CD4-positive, alpha-beta T cell (primary cell): ENCODE results near the gene EPC2. TPM values are rescaled to one million over a fixed set of nuclear protein-coding genes. Genes with fewer than 3 reads are reported as not detected.

Source experiments
- ATAC-seq: fragments of 200-7000 bp; cut with Tn5 transposase; one replicate; pipeline ENCODE4 v1.10.0; 2022; ENCODE audit warnings: mild to moderate bottlenecking; ENCODE audit not compliant: poor library complexity
- CTCF ChIA-PET: fragments of 350-600 bp; sonication (Branson Sonifier 250); formaldehyde crosslinking; loops from one replicate; lab custom pipeline; 2021; ENCODE audit warnings: antibody characterized with exemption, inconsistent platforms; lab: Charles Lee
- POLR2A ChIA-PET: fragments of 350-600 bp; sonication (Branson Sonifier 250); formaldehyde crosslinking; loops from one replicate; lab custom pipeline; 2021; ENCODE audit warnings: antibody characterized with exemption, inconsistent platforms; lab: Charles Lee
- DNase-seq, 14 experiments: peaks; one replicate each; pipeline ENCODE4 v3.0.0-alpha.2; 2013 to 2020; ENCODE audit warnings: mixed read lengths in 2 of 14
- H3K27ac ChIP-seq, 2 donors: one replicate each; pipeline versions ENCODE4 v1.5.1 to v1.7.0; 2013; ENCODE audit warnings: low read length in 2 of 2, low read depth in 1 of 2, mild to moderate bottlenecking in 1 of 2
- H3K27me3 ChIP-seq, 2 experiments: 1 replicate in 1 of 2; 2 replicates in 1 of 2; pipeline versions ENCODE4 v1.6.1 to v1.7.0; 2013; ENCODE audit warnings: low read length in 2 of 2, control low read depth in 1 of 2, mild to moderate bottlenecking in 1 of 2, moderate library complexity in 1 of 2; ENCODE audit not compliant: insufficient read depth in 2 of 2, control insufficient read depth in 1 of 2
- H3K36me3 ChIP-seq: one replicate; pipeline ENCODE4 v1.6.1; 2013; ENCODE audit warnings: low read length, control low read depth; ENCODE audit not compliant: insufficient read depth
- H3K4me1 ChIP-seq: one replicate; pipeline ENCODE4 v1.6.1; 2013; ENCODE audit warnings: low read length, control low read depth; ENCODE audit not compliant: insufficient read depth
- H3K4me3 ChIP-seq: one replicate; pipeline ENCODE4 v1.5.1; 2013; ENCODE audit warnings: mild to moderate bottlenecking, low read length, moderate library complexity
- H3K9me3 ChIP-seq, 2 experiments: 1 replicate in 1 of 2; 2 replicates in 1 of 2; pipeline versions ENCODE4 v1.6.1 to v1.7.0; 2013; ENCODE audit warnings: low read length in 2 of 2, mild to moderate bottlenecking in 2 of 2, control low read depth in 1 of 2, moderate library complexity in 1 of 2; ENCODE audit not compliant: control insufficient read depth in 1 of 2, insufficient read depth in 1 of 2
- H3K27ac Mint-ChIP-seq: one replicate; pipeline ENCODE4 v1.8.0; 2020; ENCODE audit warnings: mixed read lengths
- H3K27me3 Mint-ChIP-seq: one replicate; pipeline ENCODE4 v1.8.0; 2021; ENCODE audit warnings: mixed read lengths
- H3K36me3 Mint-ChIP-seq: one replicate; pipeline ENCODE4 v1.8.0; 2021; ENCODE audit warnings: low read depth, mixed read lengths
- H3K4me1 Mint-ChIP-seq: one replicate; pipeline ENCODE4 v1.8.0; 2021; ENCODE audit warnings: low read depth, mixed read lengths
- H3K4me3 Mint-ChIP-seq: one replicate; pipeline ENCODE4 v1.8.0; 2020; ENCODE audit warnings: mild to moderate bottlenecking, mixed read lengths
- H3K9me3 Mint-ChIP-seq: one replicate; pipeline ENCODE4 v1.8.0; 2020; ENCODE audit warnings: mixed read lengths
- CTCF ChIP-seq: fragments of 200-600 bp; IDR thresholded peaks from one replicate; pipeline ENCODE4 v1.8.0; 2022; ENCODE audit warnings: antibody characterized with exemption, mild to moderate bottlenecking
- intact Hi-C, 2 experiments: fragments of 100-400 bp; cut with DNase I in 1 of 2; cut with micrococcal nuclease in 1 of 2; formaldehyde crosslinking; loops; one replicate each; pipeline versions ENCODE4 v1.15.1 to v1.9.0; 2023 to 2025; cut with DNase I, micrococcal nuclease
- total RNA-seq, 174 experiments: library from RNA in 2 of 174; stranded (reverse) in 2 of 174; gene quantifications; one replicate each; pipeline ENCODE4 v1.2.3 and lab custom pipeline; 2021 to 2026

EPC2 gene
- total RNA-seq, 2 experiments from 2014 or later: 79.6 to 85.5 TPM

- Histone ChIP-seq H3K27ac (no peak overlapping the region), H3K4me3 (no peak overlapping the region), H3K9me3 (no peaks in the 10 kb centered on the region), H3K27me3 (peaks cover 5% of the 10 kb centered on the region in 2 experiments), H3K4me1 (peaks cover 15% of the 10 kb centered on the region), H3K36me3 (no peaks in the 10 kb centered on the region)
- intact Hi-C loops: no loop called here
- POLR2A ChIA-PET: no interaction called here
- no peak overlapping the region for H3K27ac Mint-ChIP-seq
- no peaks in the 10 kb centered on the region for H3K36me3 Mint-ChIP-seq
- no peak for ATAC-seq
- peak overlapping the region; percentile 73 for H3K4me3 Mint-ChIP-seq
- no peak for TF ChIP-seq CTCF
- no peak for DNase-seq
- peaks cover 5% of the 10 kb centered on the region for H3K4me1 Mint-ChIP-seq
- H3K9me3 Mint-ChIP-seq: no peaks in the 10 kb centered on the region
- CTCF ChIA-PET: interaction anchor here (1.5 kb wide), 1 partner anchor 55 kb away, joined by 3 read pairs; no protein-coding TSS in a partner anchor
- peaks cover 32% of the 10 kb centered on the region for H3K27me3 Mint-ChIP-seq
Observed at GRCh38 chr2:148817210-148817708, 172.7 kb downstream of the EPC2 start.

DNA sequence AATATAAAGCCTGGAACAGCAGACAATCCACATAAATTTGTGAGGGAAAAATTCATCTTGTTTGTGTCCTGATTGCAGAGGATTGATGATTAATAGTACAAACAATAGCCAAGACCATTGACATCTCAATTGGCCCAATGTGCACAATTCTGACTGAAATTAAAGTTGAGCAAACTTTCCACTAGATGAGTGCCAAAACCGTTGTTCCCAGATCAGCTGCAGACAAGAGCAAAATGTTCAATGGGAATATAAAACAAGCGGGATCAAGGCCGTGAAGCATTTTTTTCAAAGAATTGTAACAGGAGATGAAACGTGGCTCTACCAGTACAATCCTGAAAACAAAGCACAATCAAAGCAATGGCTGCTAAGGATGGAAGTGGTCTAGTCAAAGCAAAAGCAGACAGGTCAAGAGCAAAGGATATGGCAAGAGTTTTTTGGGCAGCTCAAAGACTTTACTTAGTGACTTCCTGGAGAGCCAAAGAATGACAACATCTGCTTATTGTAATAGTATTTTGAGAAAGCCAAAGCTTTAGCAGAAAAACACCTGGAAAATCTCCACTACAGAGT is 174.6 kb downstream of the EPC2 start:
- CTCF ChIA-PET: interaction anchor here (1.2 kb wide), 1 partner anchor 24 kb away, joined by 3 read pairs; no protein-coding TSS in a partner anchor

DNA sequence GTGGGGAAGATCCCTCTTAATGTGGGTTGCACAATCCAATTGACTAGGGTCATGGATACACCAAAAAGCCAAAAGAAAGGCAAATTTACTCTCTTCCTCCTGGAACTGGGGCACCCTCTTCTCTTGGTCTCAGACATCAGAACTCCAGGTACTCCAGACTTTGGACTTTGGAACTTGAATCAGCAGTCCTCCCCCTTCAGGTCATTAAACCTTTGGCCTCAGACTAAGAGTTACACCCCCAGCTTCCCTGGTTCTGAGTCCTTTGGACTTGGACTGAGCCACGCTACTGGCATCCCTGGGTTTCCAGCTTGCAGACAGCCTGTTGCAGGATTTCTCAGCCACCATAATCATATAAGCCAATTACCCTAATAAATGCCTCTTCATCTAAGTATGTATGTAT is 179.6 kb downstream of the EPC2 start:
- no peak overlapping the region for H3K27ac ChIP-seq
- no peaks in the 10 kb centered on the region for H3K36me3 ChIP-seq
- CTCF ChIA-PET: no interaction called here
- Mint-ChIP-seq H3K27ac (no peak overlapping the region), H3K27me3 (peaks cover 28% of the 10 kb centered on the region), H3K4me1 (no peaks in the 10 kb centered on the region), H3K36me3 (no peaks in the 10 kb centered on the region), H3K9me3 (no peaks in the 10 kb centered on the region), H3K4me3 (no peak overlapping the region)
- intact Hi-C loops: no loop called here
- H3K4me3 ChIP-seq: no peak overlapping the region
- H3K27me3 ChIP-seq: no peaks in the 10 kb centered on the region
- H3K9me3 ChIP-seq: peaks cover 0 to 3% of the 10 kb centered on the region in 2 experiments
- no peaks in the 10 kb centered on the region for H3K4me1 ChIP-seq
- ATAC-seq: no peak
- no peak for DNase-seq
- no peak for TF ChIP-seq CTCF
- POLR2A ChIA-PET: no interaction called here

More for the DNA sequence above, 174.6 kb downstream of the EPC2 start:
- no peaks in the 10 kb centered on the region for H3K9me3 Mint-ChIP-seq
- Histone ChIP-seq H3K36me3 (no peaks in the 10 kb centered on the region), H3K4me1 (peaks cover 7% of the 10 kb centered on the region), H3K27me3 (peaks cover 5% of the 10 kb centered on the region in 2 experiments), H3K27ac (no peak overlapping the region), H3K4me3 (no peak overlapping the region), H3K9me3 (no peaks in the 10 kb centered on the region)
- ATAC-seq (no peak), DNase-seq (no peak)
- no peak overlapping the region for H3K27ac Mint-ChIP-seq
- H3K4me1 Mint-ChIP-seq: peaks cover 5% of the 10 kb centered on the region
- intact Hi-C loops: no loop called here
- peaks cover 36% of the 10 kb centered on the region for H3K27me3 Mint-ChIP-seq
- TF ChIP-seq CTCF: no peak
- H3K4me3 Mint-ChIP-seq: no peak overlapping the region
- POLR2A ChIA-PET: no interaction called here
- H3K36me3 Mint-ChIP-seq: no peaks in the 10 kb centered on the region
